PFSK-1 (cell line): ENCODE data around the gene DYRK1A.

Experiments
- POLR2AphosphoS5 ChIP-seq: IDR thresholded peaks from 2 replicates; pipeline ENCODE4 v1.6.1; 2012; ENCODE audit warnings: low read depth, mild to moderate bottlenecking, control low read depth, low read length, moderate library complexity
- REST ChIP-seq, 2 experiments: IDR thresholded peaks; 2 replicates each; pipeline versions ENCODE4 v1.6.1 to v1.8.0; 2011 to 2012; ENCODE audit warnings: low read depth in 2 of 2, low read length in 2 of 2, control low read depth in 1 of 2, inconsistent platforms in 1 of 2, mild to moderate bottlenecking in 1 of 2, moderate library complexity in 1 of 2; ENCODE audit not compliant: insufficient read depth in 1 of 2

GRCh38 chr21:37346841-37347430 is 19.6 kb upstream of the DYRK1A start:
- TF ChIP-seq REST (IDR thresholded peaks at IDR 0.05; ENCODE audit: insufficient read depth in 1 of 2, low read depth in 2 of 2, low read length in 2 of 2) (no peak), POLR2AphosphoS5 (no peak)
